HG03064 (cell line): ENCODE results near the gene A4GNT.
A peak's percentile ranks its signal among the peaks of the same experiment; 100 is the strongest.
"Not testable (repeated sequence)": the region's sequence is repeated elsewhere in the genome, so short reads cannot be mapped to it uniquely, and the experiment has no call there.

Experiments used
- ATAC-seq: cut with Tn5 transposase; IDR thresholded peaks from one replicate; pipeline ENCODE4 v1.9.1; 2021; ENCODE audit warnings: low read depth; ENCODE audit not compliant: unreplicated experiment

The A4GNT gene

GRCh38 chr3:138124188-138124587 is 8.0 kb downstream of the A4GNT start:
- ATAC-seq: no peak

DNA sequence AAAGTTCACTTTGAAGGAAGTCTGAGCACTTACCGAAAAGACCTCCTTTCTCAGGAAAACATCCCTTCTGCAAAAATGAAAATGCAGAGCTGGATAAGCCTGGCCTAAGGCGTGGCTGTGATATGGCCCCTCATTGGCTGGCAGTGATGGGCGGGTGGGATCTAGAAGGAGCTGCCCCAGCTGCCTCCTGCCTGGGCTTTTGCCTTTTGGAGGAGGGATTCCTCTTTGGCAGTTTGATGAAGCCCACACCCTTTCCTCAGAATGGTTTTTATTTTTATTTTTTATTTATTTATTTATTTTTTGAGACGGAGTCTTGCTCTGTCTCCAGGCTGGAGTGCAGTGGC is 12.8 kb downstream of the A4GNT start:
- ATAC-seq: no peak

DNA sequence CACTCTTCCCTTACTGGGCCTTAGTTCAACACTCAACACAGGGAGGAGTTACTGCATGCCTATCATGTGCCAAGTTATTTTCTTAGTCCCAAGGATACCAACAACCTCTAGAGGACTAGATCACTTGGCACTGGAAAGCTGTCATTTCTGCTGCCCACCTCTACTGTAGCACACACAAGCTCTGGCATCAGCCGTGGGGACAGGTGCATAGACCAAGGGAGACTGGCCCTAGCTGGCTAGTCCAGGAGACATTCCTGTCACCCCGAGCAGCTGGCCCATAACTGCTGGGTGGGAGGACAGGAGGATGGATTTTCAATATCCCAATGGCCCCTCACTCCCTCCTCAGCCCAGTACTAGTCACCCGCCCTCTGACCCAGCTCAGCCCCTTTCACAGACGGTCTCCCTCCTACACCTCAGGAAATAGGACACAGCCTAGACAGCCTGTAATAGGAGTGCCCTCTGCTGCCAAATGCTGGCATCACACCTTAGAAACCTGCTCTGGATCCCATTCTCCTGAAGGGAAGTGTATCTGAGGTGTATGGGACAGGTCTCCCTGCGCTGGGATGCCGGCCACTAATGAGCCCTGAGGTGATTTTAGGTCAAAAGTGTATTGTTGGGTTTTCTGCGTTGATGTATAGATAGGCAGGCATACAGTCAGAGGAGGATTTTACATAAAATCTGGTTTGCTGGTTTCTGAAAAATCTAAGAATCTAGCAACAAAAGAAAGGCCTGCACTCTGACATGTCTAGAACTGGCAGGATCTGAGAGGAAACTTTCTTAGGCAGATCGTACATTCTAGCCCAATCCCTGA is 13.4 kb downstream of the A4GNT start:
- ATAC-seq: peak; percentile 56

GRCh38 chr3:138114988-138115971 is 16.9 kb downstream of the A4GNT start, which contains the start of gene DZIP1L:
Gene DZIP1L (minus strand): TSS chr3:138115608. CDS start chr3:138103971, 11,637 bp downstream.
- ATAC-seq: peak; percentile 76

GRCh38 chr3:138114431-138114918 is 17.7 kb downstream of the A4GNT start:
- ATAC-seq: no peak

DNA sequence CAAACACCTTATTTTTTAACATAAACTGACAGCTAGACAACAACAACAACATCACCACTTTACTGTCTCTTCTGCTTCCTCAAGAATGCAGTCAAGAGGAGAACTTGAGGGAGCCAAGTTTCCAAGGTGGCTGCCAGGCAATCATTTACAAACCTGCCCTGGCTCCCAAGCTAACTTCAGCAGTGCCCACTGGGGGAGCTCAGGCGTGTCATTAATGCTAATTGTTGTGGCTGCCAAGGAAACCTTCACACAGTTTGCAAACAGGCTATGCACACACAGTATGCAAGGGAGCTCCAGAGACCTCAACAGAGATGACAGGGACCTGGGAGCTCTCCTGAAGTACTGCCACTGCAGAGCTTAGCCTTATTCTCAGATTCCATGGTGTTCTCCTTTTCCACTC is 18.9 kb downstream of the A4GNT start:
- no peak for ATAC-seq

- no peak for ATAC-seq
These were observed 19.8 kb downstream of the A4GNT start for GRCh38 chr3:138112362-138112761.

DNA sequence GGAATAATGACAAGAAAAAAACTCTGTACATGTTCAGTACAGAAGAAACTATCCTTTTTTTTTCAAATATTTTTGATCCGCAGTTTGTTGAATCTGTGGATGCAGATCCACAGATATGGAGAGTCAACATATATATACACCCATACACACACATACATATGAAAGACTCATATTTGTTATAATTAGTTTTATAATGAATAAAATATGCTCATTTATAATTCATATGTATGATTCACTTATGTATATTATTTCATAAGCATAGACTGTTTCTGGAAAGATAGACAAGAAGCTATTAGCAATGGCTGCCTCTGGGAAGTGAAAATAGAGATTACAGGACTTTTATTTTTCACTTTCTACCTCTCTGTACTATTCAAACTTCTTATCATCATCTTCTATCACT is 26.6 kb downstream of the A4GNT start:
- no peak for ATAC-seq

- ATAC-seq: no peak
These were observed 28.7 kb downstream of the A4GNT start for GRCh38 chr3:138103466-138103865.

DNA sequence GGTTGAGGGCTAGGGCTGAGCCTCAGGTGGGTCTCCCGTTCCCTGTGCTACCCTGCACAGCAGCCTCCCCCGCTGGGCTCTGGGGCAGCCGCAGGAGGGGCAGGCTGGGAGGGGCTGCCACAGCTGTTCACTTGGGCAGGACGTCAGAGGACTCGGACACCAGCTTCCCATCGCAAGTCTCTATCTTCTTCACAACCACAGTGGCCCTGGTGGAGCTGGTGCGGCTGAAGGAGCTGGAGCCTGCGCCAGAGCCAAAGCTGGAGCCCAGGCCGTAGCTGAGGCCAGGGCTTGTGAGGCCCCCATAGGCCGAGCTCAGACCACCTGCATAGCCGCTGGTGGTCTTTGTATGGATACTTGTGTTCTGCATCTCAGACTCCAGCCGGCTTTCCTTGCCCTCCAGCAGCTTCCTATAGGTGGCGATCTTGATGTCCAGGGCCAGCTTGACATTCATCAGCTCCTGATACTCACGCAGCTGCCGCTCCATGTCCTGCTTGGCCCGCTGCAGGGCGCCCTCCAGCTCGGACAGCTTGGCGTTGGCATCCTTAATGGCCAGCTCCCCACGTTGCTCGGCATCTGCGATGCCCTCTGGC is 30.7 kb downstream of the A4GNT start:
- not testable (repeated sequence) for ATAC-seq

DNA sequence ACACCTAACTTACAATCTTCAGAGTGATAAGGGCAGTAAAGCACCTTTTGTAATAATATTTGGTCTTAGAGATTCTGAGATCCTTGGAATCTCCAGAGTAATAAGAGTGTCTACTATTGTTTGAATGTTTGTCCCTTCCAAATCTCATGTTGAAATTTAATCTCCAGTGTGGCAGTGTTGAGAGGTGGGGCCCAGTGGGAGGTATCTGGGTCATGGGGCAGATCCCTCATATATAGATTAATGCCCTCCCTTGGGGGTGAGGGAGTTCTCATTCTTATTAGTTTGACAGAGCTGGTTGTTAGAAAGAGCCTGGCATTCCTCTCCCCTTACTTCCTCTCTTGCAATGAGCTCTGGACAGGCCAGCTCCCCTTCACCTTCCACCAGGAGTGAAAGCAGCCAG is 32.8 kb downstream of the A4GNT start:
- ATAC-seq: no peak

GRCh38 chr3:138097192-138098172 is 34.7 kb downstream of the A4GNT start:
- no peak for ATAC-seq

GRCh38 chr3:138093721-138094120 is 38.5 kb downstream of the A4GNT start:
- no peak for ATAC-seq

GRCh38 chr3:138092023-138092422 is 40.2 kb downstream of the A4GNT start:
- no peak for ATAC-seq

GRCh38 chr3:138089091-138089490 is 43.1 kb downstream of the A4GNT start:
- ATAC-seq: no peak

DNA sequence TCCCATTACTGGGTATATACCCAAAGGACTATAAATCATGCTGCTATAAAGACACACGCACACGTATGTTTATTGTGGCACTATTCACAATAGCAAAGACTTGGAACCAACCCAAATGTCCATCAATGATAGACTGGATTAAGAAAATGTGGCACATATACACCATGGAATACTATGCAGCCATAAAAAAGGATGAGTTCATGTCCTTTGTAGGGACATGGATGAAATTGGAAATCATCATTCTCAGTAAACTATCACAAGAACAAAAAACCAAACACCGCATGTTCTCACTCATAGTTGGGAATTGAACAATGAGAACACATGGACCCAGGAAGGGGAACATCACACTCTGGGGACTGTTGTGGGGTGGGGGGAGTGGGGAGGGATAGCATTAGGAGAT is 46.4 kb downstream of the A4GNT start:
- not testable (repeated sequence) for ATAC-seq

- ATAC-seq: no peak
These were observed 48.0 kb downstream of the A4GNT start for GRCh38 chr3:138084196-138084595.

DNA sequence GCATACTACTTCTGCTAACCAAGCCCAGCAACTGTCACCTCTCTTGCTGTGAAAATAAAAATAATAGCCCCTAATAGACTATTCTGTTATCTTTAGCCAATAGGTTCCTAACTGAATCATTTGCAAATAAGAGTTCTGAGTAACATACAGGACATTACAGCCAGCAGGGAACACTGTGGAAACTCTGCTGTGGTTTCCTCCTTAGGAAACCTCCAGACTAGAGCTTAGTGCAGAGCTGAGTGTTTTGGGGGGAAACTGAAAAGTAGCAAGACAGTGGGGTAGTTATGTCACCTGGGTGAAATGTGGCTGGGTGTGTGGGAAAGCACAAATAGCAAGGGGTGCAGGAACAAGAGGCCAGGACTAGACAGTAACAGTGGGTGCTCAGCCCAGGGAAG is 49.2 kb downstream of the A4GNT start:
- ATAC-seq: no peak

DNA sequence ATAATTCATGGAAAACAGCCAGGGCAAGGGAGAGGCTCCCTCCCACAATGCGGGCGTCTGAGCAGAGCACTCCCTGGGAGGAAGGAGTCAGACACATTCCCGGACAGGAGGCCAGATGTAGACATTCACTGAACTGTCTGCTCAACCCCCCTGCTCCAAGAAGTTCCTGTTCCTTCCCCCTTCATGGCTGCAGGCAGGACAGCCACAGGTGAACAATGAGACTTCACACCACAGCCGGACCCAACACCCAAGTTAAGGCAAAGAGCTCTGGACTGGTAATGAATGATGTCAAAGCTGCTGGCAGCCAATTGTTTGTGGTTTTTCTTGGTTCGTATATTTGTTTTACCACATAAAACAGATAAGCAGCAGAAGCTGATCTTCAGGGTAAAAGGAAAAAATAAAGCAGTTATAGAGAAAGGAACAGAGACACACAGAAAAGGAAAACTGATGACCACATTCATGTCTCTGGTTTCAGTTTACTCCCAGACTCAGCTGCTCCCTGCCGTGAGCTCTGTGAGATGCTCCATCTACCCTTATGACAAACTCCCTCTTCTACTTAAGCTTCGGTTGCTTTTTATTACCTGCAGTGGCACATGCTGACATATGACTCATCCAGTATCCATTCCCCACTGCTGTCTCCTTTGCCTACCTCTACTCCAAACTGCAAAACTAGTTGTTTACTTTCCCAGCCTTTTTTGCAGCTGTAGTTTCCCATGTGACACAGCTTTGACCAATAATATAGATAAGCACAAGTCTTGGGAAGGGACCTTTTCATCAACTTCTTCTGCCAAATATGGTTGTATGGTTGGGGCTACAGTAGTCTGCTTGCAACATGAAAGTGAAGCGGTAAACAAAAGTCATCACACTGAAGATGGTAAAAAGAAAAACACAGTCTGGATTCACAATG is 49.9 kb downstream of the A4GNT start:
- ATAC-seq: no peak
